Activated CD8-positive, alpha-beta memory T cell treated with anti-CD3 and anti-CD28 coated beads for 36 hours (primary cell): ENCODE measurements around the gene TRIM8. TPM values are rescaled to one million over a fixed set of nuclear protein-coding genes. Genes with fewer than 3 reads are reported as not detected.

Experiments used
- CTCF ChIA-PET: fragments of 350-600 bp; sonication (Branson Sonifier 250); formaldehyde crosslinking; loops from one replicate; lab custom pipeline; 2021; ENCODE audit warnings: antibody characterized with exemption; lab: Charles Lee
- POLR2A ChIA-PET: fragments of 350-600 bp; sonication (Branson Sonifier 250); formaldehyde crosslinking; loops from one replicate; lab custom pipeline; 2021; ENCODE audit warnings: antibody characterized with exemption; lab: Charles Lee
- total RNA-seq, 2 experiments: library from RNA; stranded (reverse); gene quantifications; one replicate each; pipeline ENCODE4 v1.2.3, GENCODE V29; 2021

The TRIM8 gene
- 10 to 100 TPM; 67.1 to 71.0 TPM for total RNA-seq

- ChIA-PET POLR2A (interaction anchor here (0.6 to 4.1 kb wide), 10 partner anchors 11 to 940 kb away, joined by 3 to 54 read pairs (median 5); partner anchors contain the start of genes ARL3, NFKB2 and SFXN2), CTCF (interaction anchor here (0.5 to 3.2 kb wide), 7 partner anchors 12 to 128 kb away, joined by 3 to 29 read pairs (median 3); partner anchors contain the start of genes ARL3 and SFXN2)
These were observed at the start of gene TRIM8 for GRCh38 chr10:102644066-102644645. Gene TRIM8, plus strand, starts transcription at chr10:102644479. Its CDS starts 139 bp downstream, at chr10:102644618.

GRCh38 chr10:102595293-102595692, 49.0 kb upstream of the TRIM8 start:
- ChIA-PET POLR2A (no interaction called here), CTCF (interaction anchor here (0.6 to 1.8 kb wide), 4 partner anchors 8 to 120 kb away, joined by 3 to 7 read pairs (median 6); partner anchors contain the start of gene SUFU)

GRCh38 chr10:102595897-102596296, 48.4 kb upstream of the TRIM8 start:
- ChIA-PET POLR2A (no interaction called here), CTCF (interaction anchor here (0.6 to 1.8 kb wide), 5 partner anchors 9 to 426 kb away, joined by 3 to 7 read pairs (median 4); partner anchors contain the start of gene SUFU)

- POLR2A ChIA-PET = no interaction called here
- CTCF ChIA-PET = interaction anchor here (0.6 to 1.8 kb wide), 6 partner anchors 9 to 427 kb away, joined by 3 to 7 read pairs (median 4); partner anchors contain the start of gene SUFU
These were observed 47.7 kb upstream of the TRIM8 start for GRCh38 chr10:102596506-102596971.

GRCh38 chr10:102597131-102597991, 46.9 kb upstream of the TRIM8 start:
- CTCF ChIA-PET = interaction anchor here (0.6 to 1.8 kb wide), 4 partner anchors 14 to 428 kb away, joined by 3 to 7 read pairs (median 4); partner anchors contain the start of gene SUFU
- POLR2A ChIA-PET = no interaction called here

GRCh38 chr10:102598243-102598642, 46.0 kb upstream of the TRIM8 start:
- ChIA-PET CTCF (no interaction called here), POLR2A (no interaction called here)

- POLR2A ChIA-PET = no interaction called here
- CTCF ChIA-PET = interaction anchor here (1.0 to 1.6 kb wide), 2 partner anchors 11 to 16 kb away, joined by 4 read pairs; no protein-coding TSS in a partner anchor
These were observed 44.5 kb upstream of the TRIM8 start for GRCh38 chr10:102599565-102600327.

GRCh38 chr10:102600816-102601215, 43.5 kb upstream of the TRIM8 start:
- POLR2A ChIA-PET = no interaction called here
- CTCF ChIA-PET = interaction anchor here (1.6 kb wide), 1 partner anchor 17 kb away, joined by 4 read pairs; no protein-coding TSS in a partner anchor

GRCh38 chr10:102601639-102602038, 42.6 kb upstream of the TRIM8 start:
- ChIA-PET CTCF (interaction anchor here (0.5 to 1.6 kb wide), 2 partner anchors 18 to 60 kb away, joined by 3 to 4 read pairs; no protein-coding TSS in a partner anchor), POLR2A (no interaction called here)

GRCh38 chr10:102602272-102603045, 41.8 kb upstream of the TRIM8 start:
- ChIA-PET POLR2A (no interaction called here), CTCF (interaction anchor here (0.5 kb wide), 1 partner anchor 61 kb away, joined by 3 read pairs; no protein-coding TSS in a partner anchor)

- POLR2A ChIA-PET = no interaction called here
- CTCF ChIA-PET = no interaction called here
These were observed 40.3 kb upstream of the TRIM8 start for GRCh38 chr10:102603946-102604345.

GRCh38 chr10:102604439-102604841, 39.8 kb upstream of the TRIM8 start:
- POLR2A ChIA-PET = no interaction called here

GRCh38 chr10:102605712-102606111, 38.6 kb upstream of the TRIM8 start:
- POLR2A ChIA-PET = no interaction called here
- CTCF ChIA-PET = interaction anchor here (0.6 kb wide), 1 partner anchor 1278 kb away, joined by 3 read pairs; no protein-coding TSS in a partner anchor

More at GRCh38 chr10:102604439-102604841, 39.8 kb upstream of the TRIM8 start:
- CTCF ChIA-PET = no interaction called here

- ChIA-PET POLR2A (no interaction called here), CTCF (interaction anchor here (1.4 kb wide), 1 partner anchor 36 kb away, joined by 3 read pairs; the partner anchor contains the start of gene TRIM8)
These were observed 35.8 kb upstream of the TRIM8 start for GRCh38 chr10:102608487-102608886.

- ChIA-PET POLR2A (interaction anchor here (0.6 kb wide), 1 partner anchor 38 kb away, joined by 4 read pairs; no protein-coding TSS in a partner anchor), CTCF (interaction anchor here (1.2 kb wide), 1 partner anchor 10 kb away, joined by 4 read pairs; no protein-coding TSS in a partner anchor)
These were observed 33.8 kb upstream of the TRIM8 start for GRCh38 chr10:102610441-102610887.

GRCh38 chr10:102611514-102612087, 32.7 kb upstream of the TRIM8 start:
- CTCF ChIA-PET = interaction anchor here (1.2 kb wide), 1 partner anchor 12 kb away, joined by 4 read pairs; no protein-coding TSS in a partner anchor
- POLR2A ChIA-PET = no interaction called here

GRCh38 chr10:102612964-102613275, 31.4 kb upstream of the TRIM8 start:
- ChIA-PET POLR2A (no interaction called here), CTCF (no interaction called here)
